ENCODE results near the gene ASXL1.

ASXL1 gene

DNA sequence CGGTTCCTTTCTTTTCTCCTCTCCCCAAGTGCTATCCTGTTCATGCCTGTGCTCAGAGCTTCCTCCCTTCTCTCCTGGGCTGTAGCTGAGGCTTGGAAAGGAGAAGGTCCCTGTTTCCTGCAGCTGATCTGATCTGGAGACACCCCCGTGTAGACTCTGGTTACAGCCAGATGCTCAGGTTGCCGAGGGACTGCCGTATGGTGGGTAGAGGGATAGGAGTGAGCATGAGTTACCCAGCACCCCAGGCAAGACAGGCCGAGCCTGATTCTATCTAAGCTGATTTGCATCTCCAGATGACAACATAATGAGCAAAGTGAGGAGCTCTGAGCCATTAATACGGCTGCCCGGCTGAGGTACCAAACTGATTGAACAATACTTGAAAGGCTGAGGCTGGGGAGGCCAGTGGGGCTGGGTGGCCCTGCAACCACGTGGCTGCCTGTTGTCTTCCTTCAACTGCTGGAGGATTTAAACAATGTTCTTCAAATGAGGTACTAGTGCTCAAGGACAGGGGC, 91.8 kb downstream of the ASXL1 start:
- in situ Hi-C loops (cut with HindIII; ENCODE audit: low sequenced_read_pairs) = no loop called here

DNA sequence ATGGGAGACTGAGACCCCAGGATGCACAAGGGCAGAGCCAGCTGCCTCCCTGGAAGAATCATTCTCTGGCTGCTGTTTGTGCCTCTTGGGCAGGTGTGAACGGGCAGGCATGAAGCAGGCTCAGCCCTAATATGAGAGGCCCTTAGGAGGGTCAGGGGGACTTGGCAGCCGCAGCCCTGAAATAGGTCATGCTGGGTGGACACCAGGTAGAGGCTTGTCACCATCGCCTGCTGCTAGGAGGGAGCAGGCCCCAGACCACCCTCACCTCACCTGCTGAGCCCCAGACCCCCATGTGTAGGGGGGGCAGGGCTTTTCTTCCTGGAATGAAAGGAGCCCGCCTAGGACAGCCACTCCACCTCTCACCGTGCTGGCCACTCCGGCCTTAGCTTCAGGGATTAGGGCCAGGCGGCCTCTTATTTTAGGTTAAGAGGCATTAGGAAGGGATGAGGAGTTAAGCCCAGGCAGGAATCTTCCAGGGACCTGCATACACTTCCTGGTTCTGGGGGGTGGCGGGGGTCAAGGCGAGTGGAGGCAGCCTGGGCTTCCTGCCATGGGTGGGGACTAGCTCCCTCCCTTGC, 92.4 kb downstream of the ASXL1 start:
- in situ Hi-C loops (cut with HindIII; ENCODE audit: low sequenced_read_pairs) = no loop called here

- in situ Hi-C loops (cut with HindIII; ENCODE audit: low sequenced_read_pairs) = no loop called here
Measured at GRCh38 chr20:32451340-32451681, 93.2 kb downstream of the ASXL1 start.

- in situ Hi-C loops (cut with HindIII; ENCODE audit: low sequenced_read_pairs) = no loop called here
Measured at GRCh38 chr20:32451682-32452461, 93.7 kb downstream of the ASXL1 start.

DNA sequence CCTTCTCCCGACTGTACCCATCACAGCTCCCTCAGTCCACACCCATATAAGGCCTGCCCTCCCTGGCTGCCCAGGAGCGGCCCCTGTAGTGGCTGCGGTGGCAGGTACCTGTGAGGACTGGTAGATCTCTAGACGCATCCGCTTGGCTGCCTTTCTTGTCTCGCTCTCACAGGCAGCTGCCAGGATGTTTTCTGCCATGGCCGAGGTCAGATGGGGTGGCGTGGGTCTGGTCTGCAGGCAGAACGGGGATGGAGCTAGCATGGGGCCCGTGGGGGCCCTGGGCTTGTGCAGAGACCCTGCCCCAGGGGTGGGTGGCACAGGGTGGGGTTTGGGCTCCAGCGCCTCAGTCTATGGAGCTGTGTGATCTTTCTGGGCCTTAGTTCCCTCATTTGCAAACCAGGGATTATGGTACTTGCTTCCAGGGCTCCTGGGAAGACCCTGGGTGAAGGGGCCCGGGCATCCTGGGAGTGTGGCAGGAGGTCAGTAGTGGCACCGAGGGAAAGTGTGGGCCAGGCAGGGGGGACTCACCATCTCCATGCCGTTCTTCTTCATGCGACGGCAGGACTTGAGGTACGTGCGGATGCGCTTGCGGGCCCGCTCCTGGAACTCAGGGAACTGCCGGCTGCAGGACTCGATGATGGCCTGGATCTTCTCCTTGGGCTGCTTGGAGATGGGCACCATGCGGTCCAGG, 94.8 kb downstream of the ASXL1 start:
- in situ Hi-C loops (cut with HindIII; ENCODE audit: low sequenced_read_pairs) = no loop called here

DNA sequence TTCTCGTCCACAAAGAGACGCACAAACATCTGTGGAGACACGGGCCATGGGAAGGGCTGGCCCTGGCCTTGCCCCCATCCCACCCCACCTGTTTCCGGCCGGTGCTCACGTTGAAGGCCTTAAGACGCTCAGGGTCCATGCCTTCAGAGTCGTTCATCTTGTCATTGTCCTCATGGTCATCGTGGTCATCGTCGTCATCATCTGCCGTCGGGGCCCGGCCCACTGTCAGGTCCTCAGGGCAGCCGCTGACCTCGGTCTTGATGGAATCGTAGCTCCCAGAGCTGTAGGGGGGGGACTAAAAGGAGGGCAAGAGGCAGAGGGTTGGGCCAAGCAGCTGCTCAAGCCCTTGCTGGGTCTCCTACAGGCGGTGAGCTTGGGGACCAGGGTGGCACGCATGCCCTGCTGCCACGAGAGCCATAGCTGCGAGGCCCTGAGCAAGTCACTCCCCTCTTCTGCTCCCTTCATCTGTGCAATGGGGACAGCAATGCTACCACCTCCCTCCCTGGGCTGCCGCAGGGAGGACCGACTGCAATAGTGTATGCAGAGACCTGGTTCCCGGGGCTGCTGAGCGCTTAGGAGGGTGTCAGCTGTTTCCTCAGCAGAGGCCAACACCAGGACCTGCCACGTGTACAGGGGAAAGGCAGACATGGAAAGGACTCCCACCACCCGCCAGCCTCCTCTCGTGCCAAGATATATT, 95.5 kb downstream of the ASXL1 start:
- in situ Hi-C loops (cut with HindIII; ENCODE audit: low sequenced_read_pairs) = no loop called here

DNA sequence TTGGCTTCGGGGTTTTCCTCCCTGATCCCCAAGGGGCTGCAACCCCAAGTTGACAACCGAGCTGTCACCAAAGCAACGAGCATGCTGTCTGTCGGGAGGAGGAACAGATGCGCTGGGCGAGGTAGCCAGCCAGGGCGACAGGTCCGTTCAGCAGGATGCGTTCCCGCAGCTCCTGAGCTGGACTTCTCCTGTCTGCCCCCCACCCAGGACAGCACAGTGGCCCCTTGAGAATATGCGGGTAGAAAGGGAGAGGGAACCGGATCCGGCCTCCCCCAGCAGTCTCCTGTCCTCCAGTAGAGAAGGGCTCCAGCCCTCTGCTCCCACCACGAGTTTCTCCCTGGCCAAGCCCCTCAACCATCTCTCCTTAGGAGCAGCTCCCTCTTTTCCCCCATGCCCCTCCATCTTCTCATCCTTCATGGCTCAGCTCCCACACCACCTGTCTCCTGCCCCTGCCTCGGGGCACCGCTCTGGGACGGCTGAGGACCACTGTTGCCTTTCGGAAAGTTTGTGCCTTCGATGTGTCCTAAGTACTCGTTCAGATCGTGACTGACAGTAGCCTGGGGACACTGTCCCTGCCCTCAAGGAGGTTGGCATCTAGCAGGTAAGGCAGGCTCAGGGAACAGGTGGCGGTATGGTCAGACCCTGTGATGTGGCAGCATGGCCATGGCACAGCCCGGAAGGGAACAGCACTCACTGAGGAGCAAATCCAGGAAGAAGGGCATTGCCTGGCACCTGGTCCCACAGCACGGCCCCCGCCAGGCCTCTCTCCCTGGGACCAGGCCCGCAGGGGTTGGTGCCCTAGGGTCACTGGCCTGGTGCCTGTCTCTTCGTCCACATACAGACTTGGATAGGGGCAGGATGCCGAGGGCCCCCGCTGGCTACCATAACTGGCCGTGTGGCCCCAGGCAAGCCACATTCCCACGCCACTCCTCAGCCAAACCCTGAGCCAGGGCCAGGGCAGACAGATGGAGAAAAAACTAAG, 96.3 kb downstream of the ASXL1 start:
- in situ Hi-C loops (cut with HindIII; ENCODE audit: low sequenced_read_pairs) = no loop called here

GRCh38 chr20:32455171-32455900, 97.2 kb downstream of the ASXL1 start:
- in situ Hi-C loops (cut with HindIII; ENCODE audit: low sequenced_read_pairs) = no loop called here

GRCh38 chr20:32455901-32456701, 98.0 kb downstream of the ASXL1 start:
- in situ Hi-C loops (cut with HindIII; ENCODE audit: low sequenced_read_pairs) = no loop called here

DNA sequence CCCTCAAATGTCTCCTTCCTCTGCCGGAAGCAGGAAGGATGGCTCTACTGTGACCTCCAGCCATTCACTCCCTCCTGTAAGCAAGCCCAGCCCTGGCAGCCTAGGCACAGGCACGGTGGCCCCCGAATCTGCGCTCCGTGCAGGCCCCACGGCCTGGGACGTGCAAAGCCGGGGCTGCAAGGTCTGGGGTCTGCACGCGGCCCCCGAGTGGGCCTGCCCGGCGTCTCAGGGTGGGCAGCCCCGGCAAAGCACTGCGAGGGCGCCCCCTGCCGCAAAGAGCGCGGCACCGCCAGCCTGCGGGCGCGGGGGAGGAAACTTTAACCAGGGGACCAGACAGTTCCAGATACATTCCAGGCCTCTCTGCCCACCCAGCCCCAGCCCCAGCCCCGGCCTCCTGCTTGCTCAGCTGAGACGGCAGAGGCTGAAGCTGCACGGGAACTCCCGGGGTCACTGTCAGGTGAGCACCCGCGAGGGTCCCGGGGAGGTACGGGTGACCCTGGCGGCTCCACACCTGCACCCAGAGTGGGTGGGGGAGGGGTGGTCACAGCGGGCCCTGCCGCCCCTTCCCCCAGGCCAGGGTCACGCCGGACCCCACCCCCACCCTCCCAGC, 98.8 kb downstream of the ASXL1 start:
- in situ Hi-C loops (cut with HindIII; ENCODE audit: low sequenced_read_pairs) = no loop called here

DNA sequence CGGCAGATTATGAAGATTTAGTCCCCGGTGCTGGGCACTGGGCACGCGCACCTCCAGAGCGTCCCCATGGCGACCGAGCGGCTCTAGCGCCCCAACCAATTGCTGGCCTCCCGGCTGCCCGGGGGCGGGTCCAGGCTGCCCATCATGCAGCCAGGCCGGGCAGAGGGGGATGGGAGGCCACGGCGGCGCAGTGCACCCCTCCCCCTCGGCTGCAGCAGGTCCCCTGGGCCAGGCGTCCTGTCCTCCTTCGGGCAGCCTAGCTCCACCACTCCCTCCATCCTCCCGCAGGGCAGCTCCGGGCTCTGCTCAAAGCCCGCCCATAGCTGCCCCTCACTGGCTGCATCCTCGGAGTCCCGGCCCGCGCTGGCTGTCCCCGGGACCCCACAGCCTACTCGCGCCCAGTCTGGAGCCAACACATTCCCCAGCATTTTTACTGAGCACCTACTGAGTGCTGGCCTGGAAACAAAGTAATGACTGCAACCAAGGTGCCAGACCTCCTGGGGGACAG, 99.4 kb downstream of the ASXL1 start:
- in situ Hi-C loops (cut with HindIII; ENCODE audit: low sequenced_read_pairs) = no loop called here

DNA sequence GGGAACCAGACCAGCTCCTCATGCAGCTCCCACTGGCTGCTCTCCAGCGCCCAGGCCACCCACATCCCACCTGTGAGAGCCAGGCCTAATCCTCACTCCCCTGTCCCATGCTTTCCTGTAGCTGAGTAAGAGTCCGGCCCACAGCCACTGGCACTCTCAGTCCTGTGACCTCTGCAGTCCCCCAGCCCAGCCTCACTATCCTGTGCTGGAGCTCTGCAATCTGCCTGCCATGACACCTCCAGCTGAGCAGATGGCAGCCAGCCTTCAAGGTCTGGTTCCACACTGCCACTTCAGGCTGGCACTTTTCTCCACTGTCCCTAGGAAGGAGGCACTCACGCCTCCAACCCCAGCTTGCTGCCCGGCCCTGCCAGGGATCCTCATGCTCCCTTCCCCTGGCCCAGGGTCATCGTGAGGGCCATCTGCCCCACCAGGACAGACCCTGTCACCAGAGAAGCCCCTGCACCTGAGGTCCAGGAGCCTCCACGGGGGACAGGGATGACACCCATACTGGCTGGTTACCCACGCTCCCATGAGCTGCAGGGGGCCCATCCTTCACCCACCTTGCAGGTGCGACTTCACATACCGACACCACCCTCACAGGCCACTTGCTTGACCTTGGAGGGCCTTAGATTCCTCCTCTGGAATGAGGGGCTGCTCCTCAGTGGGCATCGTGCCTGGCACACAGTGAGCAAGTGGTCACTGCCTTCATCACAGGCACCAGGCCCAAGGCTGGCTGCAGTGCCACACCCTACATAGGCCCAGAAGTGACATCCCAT, 100.1 kb downstream of the ASXL1 start:
- in situ Hi-C loops (cut with HindIII; ENCODE audit: low sequenced_read_pairs) = no loop called here

GRCh38 chr20:32458837-32459220, 100.7 kb downstream of the ASXL1 start:
- in situ Hi-C loops (cut with HindIII; ENCODE audit: low sequenced_read_pairs) = no loop called here

- in situ Hi-C loops (cut with HindIII; ENCODE audit: low sequenced_read_pairs) = no loop called here
Measured at GRCh38 chr20:32460231-32460630, 102.1 kb downstream of the ASXL1 start.

DNA sequence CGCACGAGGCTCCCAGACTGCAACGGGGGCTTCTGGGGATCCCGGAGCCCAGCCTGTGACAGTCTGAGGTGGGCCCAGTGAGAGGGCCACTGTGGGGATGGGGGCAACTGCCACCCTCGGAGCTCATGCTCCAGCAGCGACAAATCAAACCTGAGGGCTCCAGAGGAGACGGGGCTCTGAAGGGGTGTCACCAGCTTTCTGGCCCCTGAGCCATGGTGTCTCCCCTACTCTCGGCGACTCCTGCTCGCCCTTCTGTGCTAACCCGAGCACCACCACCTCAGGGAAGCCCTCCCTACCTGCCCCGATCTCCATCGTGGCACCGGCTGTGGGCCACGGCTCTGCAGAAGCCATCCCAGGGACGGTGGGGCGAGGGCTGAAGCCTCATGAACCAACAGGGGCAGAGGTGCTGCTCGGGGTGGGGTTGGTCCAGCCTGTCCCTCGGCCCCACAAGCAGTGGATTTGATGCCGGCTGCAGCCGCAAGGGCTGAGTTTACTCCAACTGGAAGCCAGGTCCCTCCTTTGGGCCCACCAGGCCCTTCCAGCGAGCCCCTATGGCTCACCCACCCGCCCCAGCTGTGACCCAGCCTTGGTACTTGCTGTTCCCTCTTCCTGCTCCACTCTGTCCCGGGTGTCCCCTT, 102.7 kb downstream of the ASXL1 start:
- in situ Hi-C loops (cut with HindIII; ENCODE audit: low sequenced_read_pairs) = no loop called here

DNA sequence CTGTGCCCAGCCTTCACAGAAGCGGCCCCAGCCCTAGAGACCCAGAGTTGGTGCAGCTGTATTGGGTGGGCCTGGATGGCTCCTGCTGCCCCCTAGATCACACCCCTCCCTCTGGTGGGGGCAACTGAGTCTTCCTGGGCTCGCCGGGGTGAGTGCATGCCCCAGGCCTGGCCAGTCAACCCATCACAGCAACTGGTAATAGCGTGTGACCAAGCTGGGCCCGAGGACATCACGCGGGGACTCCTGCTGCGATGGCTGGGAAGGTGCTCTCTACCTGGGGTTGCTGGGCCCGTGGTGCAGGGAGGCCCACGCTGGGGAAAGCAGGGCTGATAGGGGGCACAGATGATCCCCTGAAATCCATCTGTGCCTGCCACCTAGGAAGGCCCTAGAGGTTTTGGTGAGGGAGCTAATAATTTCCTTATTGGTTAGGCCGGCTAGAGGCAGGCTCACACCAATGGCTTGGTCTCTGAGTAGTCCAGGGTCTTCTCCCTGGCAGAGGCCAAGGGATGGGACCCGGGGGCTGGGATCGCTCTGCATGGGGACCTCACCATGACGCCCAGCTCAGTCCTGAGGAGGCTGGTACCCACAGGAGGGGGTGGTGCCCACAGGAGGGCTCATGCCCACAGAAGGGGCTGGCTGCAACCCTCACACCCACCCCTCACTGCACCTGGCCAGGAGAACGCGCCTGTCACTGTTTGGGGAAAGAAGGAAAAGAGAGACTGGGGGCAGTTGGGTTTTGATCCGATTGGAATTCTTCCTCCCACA, 103.9 kb downstream of the ASXL1 start:
- in situ Hi-C loops (cut with HindIII; ENCODE audit: low sequenced_read_pairs) = no loop called here

Data from endothelial cell of hepatic sinusoid (primary cell).